Brain microvascular endothelial cell (primary cell): ENCODE measurements around the gene PNLIP.

Experiments used
- DNase-seq: peaks from one replicate; pipeline ENCODE4 v3.0.0-alpha.2; 2020
- H3K27ac ChIP-seq: fragments of 250-450 bp; sonication (Bioruptor Pico); 2 replicates; pipeline ENCODE4 v1.5.1; 2020; ENCODE audit warnings: mild to moderate bottlenecking, moderate library complexity
- H3K27me3 ChIP-seq: fragments of 250-450 bp; sonication (Bioruptor Pico); replicated peaks from 2 replicates; pipeline ENCODE4 v1.5.1; 2020; ENCODE audit warnings: mild to moderate bottlenecking
- H3K36me3 ChIP-seq: fragments of 250-450 bp; sonication (Bioruptor Pico); replicated peaks from 2 replicates; pipeline ENCODE4 v1.5.1; 2020; ENCODE audit warnings: mild to moderate bottlenecking
- H3K4me3 ChIP-seq: 2 replicates; pipeline ENCODE4 v1.5.1; 2011; ENCODE audit warnings: low read depth, mild to moderate bottlenecking, control low read depth, low read length, moderate library complexity
- in situ Hi-C: cut with HindIII; loops from 2 replicates; pipeline ENCODE4 v1.10.0; 2017; ENCODE audit warnings: low sequenced_read_pairs, low pct_ligation_motif_present
- TF ChIP-seq, protein P1 (sequence below): IDR thresholded peaks from 2 replicates; pipeline ENCODE4 v1.5.1; 2011; ENCODE audit warnings: low read depth, mild to moderate bottlenecking, moderate library complexity, low read length, control low read depth, inconsistent platforms; ENCODE audit errors: missing control alignments

The PNLIP gene

GRCh38 chr10:116522803-116523381, 22.8 kb upstream of the PNLIP start:
- H3K27ac ChIP-seq = no peak overlapping the region
- DNase-seq = no peak
- H3K36me3 ChIP-seq = no peaks in the 10 kb centered on the region
- H3K27me3 ChIP-seq = no peaks in the 10 kb centered on the region
- in situ Hi-C loops = no loop called here
- H3K4me3 ChIP-seq = no peak overlapping the region
- TF ChIP-seq, protein P1, sequence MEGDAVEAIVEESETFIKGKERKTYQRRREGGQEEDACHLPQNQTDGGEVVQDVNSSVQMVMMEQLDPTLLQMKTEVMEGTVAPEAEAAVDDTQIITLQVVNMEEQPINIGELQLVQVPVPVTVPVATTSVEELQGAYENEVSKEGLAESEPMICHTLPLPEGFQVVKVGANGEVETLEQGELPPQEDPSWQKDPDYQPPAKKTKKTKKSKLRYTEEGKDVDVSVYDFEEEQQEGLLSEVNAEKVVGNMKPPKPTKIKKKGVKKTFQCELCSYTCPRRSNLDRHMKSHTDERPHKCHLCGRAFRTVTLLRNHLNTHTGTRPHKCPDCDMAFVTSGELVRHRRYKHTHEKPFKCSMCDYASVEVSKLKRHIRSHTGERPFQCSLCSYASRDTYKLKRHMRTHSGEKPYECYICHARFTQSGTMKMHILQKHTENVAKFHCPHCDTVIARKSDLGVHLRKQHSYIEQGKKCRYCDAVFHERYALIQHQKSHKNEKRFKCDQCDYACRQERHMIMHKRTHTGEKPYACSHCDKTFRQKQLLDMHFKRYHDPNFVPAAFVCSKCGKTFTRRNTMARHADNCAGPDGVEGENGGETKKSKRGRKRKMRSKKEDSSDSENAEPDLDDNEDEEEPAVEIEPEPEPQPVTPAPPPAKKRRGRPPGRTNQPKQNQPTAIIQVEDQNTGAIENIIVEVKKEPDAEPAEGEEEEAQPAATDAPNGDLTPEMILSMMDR = no peak

GRCh38 chr10:116524736-116525135, 21.0 kb upstream of the PNLIP start:
- TF ChIP-seq, protein P1 = no peak
- H3K4me3 ChIP-seq = no peak overlapping the region
- DNase-seq = no peak
- H3K36me3 ChIP-seq = no peaks in the 10 kb centered on the region
- H3K27ac ChIP-seq = no peak overlapping the region
- in situ Hi-C loops = no loop called here
- H3K27me3 ChIP-seq = no peaks in the 10 kb centered on the region

GRCh38 chr10:116526219-116526618, 19.5 kb upstream of the PNLIP start:
- no peak for DNase-seq
- Histone ChIP-seq H3K36me3 (no peaks in the 10 kb centered on the region), H3K27me3 (no peaks in the 10 kb centered on the region), H3K4me3 (no peak overlapping the region), H3K27ac (no peak overlapping the region)
- in situ Hi-C loops = no loop called here
- TF ChIP-seq, protein P1 = no peak

DNA sequence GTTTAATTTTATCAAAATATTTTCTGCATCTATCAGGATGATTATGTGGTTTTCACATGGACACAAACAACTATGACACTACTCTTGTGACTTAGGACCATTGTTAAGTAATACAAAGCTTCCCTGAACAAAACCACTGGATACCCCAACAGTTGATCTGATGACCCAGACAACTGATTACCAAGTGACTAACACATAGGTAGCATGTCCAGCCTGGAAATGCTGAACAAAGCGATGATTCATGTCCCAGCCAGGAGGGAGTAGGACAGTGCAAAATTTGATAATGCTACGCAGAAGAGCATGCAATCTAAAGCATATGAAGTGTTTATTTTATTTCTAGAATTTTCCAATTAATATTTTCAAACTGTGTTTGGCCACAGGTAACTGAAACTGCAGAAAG, 8.9 kb upstream of the PNLIP start:
- no peak overlapping the region for H3K27ac ChIP-seq
- H3K27me3 ChIP-seq = no peaks in the 10 kb centered on the region
- in situ Hi-C loops = no loop called here
- no peaks in the 10 kb centered on the region for H3K36me3 ChIP-seq
- no peak for DNase-seq
- H3K4me3 ChIP-seq = no peak overlapping the region
- TF ChIP-seq, protein P1 = no peak

DNA sequence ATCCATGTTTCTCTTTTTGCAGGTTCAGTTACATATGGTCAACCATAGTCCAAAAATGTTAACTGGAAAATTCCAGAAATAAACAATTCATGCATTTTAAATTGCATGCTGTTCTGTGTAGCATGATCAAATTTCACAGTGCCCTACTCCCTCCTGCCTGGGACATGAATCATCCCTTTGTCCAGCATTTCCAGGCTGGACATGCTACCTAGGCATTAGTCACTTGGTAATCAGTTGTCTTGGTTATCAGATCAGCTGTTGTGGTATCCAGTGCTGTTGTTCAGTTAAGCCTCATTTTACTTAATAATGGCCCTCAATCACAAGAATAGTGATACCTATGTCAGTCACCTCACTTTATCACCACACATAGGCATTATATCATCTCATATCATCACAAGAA, 7.3 kb upstream of the PNLIP start:
- peak; percentile 16 for DNase-seq
- Histone ChIP-seq H3K4me3 (no peak overlapping the region), H3K27ac (no peak overlapping the region), H3K36me3 (no peaks in the 10 kb centered on the region), H3K27me3 (no peaks in the 10 kb centered on the region)
- TF ChIP-seq, protein P1 = no peak
- in situ Hi-C loops = no loop called here

GRCh38 chr10:116538992-116539391, 6.7 kb upstream of the PNLIP start:
- in situ Hi-C loops = no loop called here
- TF ChIP-seq, protein P1 = no peak
- no peak for DNase-seq

More at GRCh38 chr10:116538992-116539391, 6.7 kb upstream of the PNLIP start:
- H3K4me3 ChIP-seq = no peak overlapping the region
- H3K36me3 ChIP-seq = no peaks in the 10 kb centered on the region
- H3K27ac ChIP-seq = no peak overlapping the region
- H3K27me3 ChIP-seq = no peaks in the 10 kb centered on the region
